ENCODE results near the gene PRKAR1B.
"Not testable (repeated sequence)": the region's sequence is repeated elsewhere in the genome, so short reads cannot be mapped to it uniquely, and the experiment has no call there.

Gene PRKAR1B

DNA sequence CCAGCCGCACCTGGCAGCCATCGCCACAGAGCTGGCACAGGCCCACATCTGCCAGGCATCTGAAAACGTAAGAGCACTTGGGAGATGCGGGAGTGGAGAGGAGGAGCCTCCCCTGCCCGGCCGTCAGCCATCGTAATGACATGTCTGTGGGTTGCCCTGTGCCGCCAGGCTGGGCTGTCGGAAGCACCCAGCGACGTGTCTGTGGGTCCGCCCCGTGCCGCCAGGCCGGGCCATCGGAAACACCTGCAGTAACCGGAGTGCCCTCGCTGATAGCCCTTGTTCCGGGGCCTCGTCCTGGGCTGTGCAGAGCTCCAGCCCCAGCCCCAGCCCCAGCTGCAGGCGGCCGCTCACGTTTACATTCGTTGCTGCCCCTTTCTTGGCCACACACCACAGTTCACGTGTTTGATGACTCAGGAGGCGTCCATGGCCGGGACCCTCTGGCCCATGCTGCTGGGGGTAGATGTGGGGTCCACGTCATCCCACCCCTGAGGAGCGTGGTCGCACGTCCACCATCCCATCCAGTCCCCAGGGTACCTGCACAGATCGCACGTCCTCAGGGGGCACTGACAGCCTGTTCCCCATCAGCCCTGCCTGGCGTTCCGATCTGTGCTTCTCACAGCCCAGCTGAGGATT lies 30.0 kb upstream of the PRKAR1B start:
- Histone ChIP-seq H3K4me3 (replicated peaks; ENCODE audit: low read depth, low read length) (no peak overlapping the region), H3K27me3 (replicated peaks; ENCODE audit: control insufficient read depth, insufficient read depth, low read length) (no peaks in the 10 kb centered on the region), H3K36me3 (ENCODE audit: control insufficient read depth, insufficient read depth, low read length) (peaks cover 15% of the 10 kb centered on the region)
- no peak for DNase-seq (ENCODE audit: extremely low read depth, insufficient read length)
- TF ChIP-seq, protein P1, sequence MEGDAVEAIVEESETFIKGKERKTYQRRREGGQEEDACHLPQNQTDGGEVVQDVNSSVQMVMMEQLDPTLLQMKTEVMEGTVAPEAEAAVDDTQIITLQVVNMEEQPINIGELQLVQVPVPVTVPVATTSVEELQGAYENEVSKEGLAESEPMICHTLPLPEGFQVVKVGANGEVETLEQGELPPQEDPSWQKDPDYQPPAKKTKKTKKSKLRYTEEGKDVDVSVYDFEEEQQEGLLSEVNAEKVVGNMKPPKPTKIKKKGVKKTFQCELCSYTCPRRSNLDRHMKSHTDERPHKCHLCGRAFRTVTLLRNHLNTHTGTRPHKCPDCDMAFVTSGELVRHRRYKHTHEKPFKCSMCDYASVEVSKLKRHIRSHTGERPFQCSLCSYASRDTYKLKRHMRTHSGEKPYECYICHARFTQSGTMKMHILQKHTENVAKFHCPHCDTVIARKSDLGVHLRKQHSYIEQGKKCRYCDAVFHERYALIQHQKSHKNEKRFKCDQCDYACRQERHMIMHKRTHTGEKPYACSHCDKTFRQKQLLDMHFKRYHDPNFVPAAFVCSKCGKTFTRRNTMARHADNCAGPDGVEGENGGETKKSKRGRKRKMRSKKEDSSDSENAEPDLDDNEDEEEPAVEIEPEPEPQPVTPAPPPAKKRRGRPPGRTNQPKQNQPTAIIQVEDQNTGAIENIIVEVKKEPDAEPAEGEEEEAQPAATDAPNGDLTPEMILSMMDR (IDR thresholded peaks at IDR 0.05; ENCODE audit: insufficient read depth, low read length, poor library complexity, severe bottlenecking) = no peak

DNA sequence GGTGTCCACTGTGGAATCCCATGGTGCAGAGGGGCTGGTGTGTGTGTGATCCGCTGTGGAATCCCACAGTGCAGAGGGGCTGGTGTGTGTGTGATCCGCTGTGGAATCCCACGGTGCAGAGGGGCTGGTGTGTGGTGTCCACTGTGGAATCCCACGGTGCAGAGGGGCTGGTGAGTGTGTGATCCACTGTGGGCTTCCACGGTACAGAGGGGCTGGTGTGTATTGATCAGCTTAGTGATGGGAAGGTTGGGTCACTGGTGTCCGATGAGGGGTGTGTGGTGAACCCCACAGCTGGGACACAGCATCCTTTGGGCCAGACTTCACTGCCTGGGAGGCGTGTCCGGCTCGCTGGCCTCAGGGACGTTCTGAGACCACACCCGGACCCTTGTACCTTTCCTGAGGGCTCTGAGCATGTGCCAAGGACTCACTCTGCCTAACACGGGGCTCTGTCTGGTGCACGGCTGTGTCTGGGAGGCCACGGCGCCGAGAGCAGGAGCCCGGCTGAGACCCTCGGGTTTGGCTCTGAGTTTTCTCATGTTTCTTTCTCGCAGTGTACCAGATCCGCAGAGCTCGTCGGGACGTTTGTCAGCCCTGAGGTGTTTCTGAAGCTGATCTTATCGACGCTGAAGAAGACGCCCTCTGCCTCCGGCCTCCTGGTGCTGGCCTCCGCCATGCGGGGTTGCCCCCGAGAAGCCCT lies 29.3 kb upstream of the PRKAR1B start:
- Histone ChIP-seq H3K27me3 (replicated peaks; ENCODE audit: control insufficient read depth, insufficient read depth, low read length) (no peaks in the 10 kb centered on the region), H3K36me3 (ENCODE audit: control insufficient read depth, insufficient read depth, low read length) (peaks cover 11% of the 10 kb centered on the region), H3K4me3 (replicated peaks; ENCODE audit: low read depth, low read length) (no peak overlapping the region)
- DNase-seq (ENCODE audit: extremely low read depth, insufficient read length) = no peak
- TF ChIP-seq, protein P1 (IDR thresholded peaks at IDR 0.05; ENCODE audit: insufficient read depth, low read length, poor library complexity, severe bottlenecking) = no peak

DNA sequence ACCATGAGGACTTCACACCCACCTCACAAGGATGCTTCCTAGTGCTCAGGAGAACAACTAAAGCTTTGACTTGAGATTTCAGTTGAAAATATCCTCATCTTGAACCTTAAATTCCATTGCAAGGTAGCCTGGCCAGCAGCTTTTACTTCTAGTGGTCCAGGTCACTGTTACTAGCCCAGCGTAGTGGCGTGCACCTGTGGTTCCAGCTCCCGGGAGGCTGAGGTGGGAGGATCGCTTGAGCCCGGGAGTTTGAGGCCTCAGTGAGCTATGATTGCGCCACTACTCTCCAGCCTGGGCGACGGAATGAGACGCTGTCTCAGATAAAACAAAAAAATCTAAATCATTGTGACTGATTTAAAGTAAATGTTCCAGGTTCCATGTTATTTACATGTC lies 28.3 kb upstream of the PRKAR1B start:
- TF ChIP-seq, protein P1 (IDR thresholded peaks at IDR 0.05; ENCODE audit: insufficient read depth, low read length, poor library complexity, severe bottlenecking) = no peak
- Histone ChIP-seq H3K4me3 (replicated peaks; ENCODE audit: low read depth, low read length) (no peak overlapping the region), H3K36me3 (ENCODE audit: control insufficient read depth, insufficient read depth, low read length) (peaks cover 11% of the 10 kb centered on the region), H3K27me3 (replicated peaks; ENCODE audit: control insufficient read depth, insufficient read depth, low read length) (no peaks in the 10 kb centered on the region)
- DNase-seq (ENCODE audit: extremely low read depth, insufficient read length) = no peak

DNA sequence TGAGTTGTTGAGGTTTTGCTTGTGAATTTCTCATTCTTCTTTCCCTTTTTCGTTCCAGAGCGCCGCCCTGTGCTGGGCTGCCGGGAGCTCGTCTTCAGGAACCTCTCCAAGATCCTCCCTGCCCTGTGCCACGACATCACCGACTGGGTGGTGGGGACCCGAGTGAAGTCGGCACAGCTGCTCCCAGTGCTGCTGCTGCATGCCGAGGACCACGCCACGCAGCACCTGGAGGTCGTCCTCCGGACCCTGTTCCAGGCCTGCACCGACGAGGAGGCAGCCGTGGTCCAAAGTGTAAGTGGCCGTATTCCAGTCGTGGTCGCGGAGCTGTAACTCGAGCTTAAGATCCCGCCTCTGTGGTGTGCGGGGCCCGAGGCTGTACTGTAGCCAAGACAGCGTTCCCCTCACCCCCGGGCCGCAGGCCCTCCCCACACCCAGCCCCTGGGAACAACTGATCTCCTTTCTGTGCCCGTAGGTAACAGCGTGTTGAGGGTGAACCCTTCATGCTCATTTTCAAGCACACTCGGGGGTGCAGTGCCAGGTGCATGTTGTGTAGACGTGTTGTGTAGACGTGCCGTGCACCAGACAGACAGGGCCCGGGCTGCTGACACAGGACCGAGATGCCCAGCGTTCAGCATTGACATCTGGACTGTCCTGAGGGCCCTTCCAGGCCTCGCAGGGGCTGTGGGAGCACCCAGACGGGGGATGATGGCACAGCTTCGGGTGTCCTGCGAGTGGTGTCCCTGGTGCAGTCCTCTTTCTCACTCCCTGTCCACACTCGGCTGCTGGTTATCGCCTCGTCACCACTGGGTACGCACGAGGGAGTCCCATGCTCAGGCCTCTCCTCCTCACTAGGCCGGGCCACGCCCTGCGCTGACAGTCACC lies 27.7 kb upstream of the PRKAR1B start:
- DNase-seq (ENCODE audit: extremely low read depth, insufficient read length) = no peak
- no peak overlapping the region for H3K4me3 ChIP-seq (replicated peaks; ENCODE audit: low read depth, low read length)
- peaks cover 11% of the 10 kb centered on the region for H3K36me3 ChIP-seq (ENCODE audit: control insufficient read depth, insufficient read depth, low read length)
- TF ChIP-seq, protein P1 (IDR thresholded peaks at IDR 0.05; ENCODE audit: insufficient read depth, low read length, poor library complexity, severe bottlenecking) = no peak
- no peaks in the 10 kb centered on the region for H3K27me3 ChIP-seq (replicated peaks; ENCODE audit: control insufficient read depth, insufficient read depth, low read length)

DNA sequence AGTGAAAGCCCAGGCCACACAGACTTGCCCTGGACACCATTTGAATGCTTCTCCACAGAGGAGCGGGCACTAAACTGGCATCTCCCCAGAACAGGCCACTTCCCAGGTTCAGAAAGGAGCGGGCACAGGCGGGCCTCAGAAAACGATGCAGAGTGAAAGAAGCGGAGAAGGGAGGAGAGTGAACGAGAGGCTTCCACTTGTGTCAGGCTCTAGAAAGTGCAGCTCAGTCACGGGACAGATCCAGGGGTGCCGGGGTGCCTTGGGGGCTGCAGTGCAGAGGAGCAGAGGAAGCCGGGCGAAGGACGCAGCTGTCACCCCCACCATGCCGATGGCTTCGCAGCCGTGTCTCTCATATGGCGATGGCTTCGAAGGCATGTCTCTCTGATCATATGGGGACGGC lies 26.1 kb upstream of the PRKAR1B start:
- Histone ChIP-seq H3K36me3 (ENCODE audit: control insufficient read depth, insufficient read depth, low read length) (peaks cover 11% of the 10 kb centered on the region), H3K4me3 (replicated peaks; ENCODE audit: low read depth, low read length) (no peak overlapping the region), H3K27me3 (replicated peaks; ENCODE audit: control insufficient read depth, insufficient read depth, low read length) (no peaks in the 10 kb centered on the region)
- DNase-seq (ENCODE audit: extremely low read depth, insufficient read length) = no peak
- TF ChIP-seq, protein P1 (IDR thresholded peaks at IDR 0.05; ENCODE audit: insufficient read depth, low read length, poor library complexity, severe bottlenecking) = no peak

DNA sequence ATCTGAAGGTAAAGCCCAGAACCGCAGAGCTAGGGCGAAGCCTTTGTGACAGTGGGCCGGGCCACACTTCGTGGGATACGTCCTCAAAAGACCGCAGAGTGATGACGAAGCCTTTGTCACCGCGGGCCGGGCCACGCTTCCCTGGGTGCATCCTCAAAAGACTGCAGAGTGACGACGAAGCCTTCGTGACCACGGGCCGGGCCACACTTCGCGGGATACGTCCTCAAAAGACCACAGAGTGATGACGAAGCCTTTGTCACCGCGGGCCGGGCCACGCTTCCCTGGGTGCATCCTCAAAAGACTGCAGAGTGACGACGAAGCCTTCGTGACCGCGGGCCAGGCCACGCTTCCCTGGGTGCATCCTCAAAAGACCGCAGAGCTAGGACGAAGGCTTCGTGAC lies 25.2 kb upstream of the PRKAR1B start:
- not testable (repeated sequence) for DNase-seq (ENCODE audit: extremely low read depth, insufficient read length)

More for the DNA sequence above, 25.2 kb upstream of the PRKAR1B start:
- peaks cover 11% of the 10 kb centered on the region for H3K36me3 ChIP-seq (ENCODE audit: control insufficient read depth, insufficient read depth, low read length)
- H3K27me3 ChIP-seq (replicated peaks; ENCODE audit: control insufficient read depth, insufficient read depth, low read length); H3K4me3 ChIP-seq (replicated peaks; ENCODE audit: low read depth, low read length): not testable (repeated sequence)
